ENCODE results near the gene ACSM4.
"Not testable (repeated sequence)": the region's sequence is repeated elsewhere in the genome, so short reads cannot be mapped to it uniquely, and the experiment has no call there.

ACSM4 gene

DNA sequence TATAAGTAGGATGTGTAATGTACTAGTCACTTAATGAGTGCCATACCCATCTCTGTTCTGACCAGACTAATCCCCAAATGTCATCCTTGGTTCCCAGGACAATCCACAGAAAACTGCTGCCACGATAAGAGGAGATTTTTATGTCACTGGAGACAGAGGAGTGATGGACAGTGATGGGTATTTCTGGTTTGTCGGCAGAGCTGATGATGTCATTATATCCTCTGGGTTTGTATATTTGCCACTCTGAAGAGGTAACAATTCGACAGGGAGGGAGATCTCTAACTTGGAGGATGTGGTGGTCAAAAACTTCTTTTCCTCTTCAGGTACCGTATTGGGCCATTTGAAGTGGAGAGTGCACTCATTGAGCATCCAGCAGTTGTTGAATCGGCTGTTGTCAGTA lies 20.3 kb downstream of the ACSM4 start:
- DNase-seq (ENCODE audit: low read depth), result no peak
- TF ChIP-seq, protein P1, sequence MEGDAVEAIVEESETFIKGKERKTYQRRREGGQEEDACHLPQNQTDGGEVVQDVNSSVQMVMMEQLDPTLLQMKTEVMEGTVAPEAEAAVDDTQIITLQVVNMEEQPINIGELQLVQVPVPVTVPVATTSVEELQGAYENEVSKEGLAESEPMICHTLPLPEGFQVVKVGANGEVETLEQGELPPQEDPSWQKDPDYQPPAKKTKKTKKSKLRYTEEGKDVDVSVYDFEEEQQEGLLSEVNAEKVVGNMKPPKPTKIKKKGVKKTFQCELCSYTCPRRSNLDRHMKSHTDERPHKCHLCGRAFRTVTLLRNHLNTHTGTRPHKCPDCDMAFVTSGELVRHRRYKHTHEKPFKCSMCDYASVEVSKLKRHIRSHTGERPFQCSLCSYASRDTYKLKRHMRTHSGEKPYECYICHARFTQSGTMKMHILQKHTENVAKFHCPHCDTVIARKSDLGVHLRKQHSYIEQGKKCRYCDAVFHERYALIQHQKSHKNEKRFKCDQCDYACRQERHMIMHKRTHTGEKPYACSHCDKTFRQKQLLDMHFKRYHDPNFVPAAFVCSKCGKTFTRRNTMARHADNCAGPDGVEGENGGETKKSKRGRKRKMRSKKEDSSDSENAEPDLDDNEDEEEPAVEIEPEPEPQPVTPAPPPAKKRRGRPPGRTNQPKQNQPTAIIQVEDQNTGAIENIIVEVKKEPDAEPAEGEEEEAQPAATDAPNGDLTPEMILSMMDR (IDR thresholded peaks at IDR 0.05; ENCODE audit: low read length, missing control alignments), result no peak
- no peak overlapping the region for H3K4me3 ChIP-seq (replicated peaks; ENCODE audit: low read depth, low read length)

DNA sequence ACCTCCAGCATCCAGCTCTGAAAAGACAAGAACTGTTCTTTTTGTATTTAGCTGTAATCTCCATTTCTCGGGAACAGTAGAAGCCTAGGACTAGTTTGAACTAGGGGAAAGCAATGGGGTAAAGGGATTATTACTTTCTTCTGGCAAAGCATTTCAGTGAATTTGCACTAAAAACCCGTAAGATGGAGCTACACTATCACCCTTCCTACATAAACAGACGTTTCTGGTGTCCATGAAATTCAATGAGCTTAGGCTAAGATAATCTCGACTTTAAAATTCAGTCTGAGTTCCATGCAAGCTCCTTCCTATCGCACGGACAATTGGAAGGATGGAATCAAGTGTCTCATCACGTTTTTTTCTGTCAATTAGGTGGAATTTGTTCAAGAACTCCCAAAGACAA lies 24.0 kb downstream of the ACSM4 start:
- DNase-seq (ENCODE audit: low read depth), result no peak
- no peak overlapping the region for H3K4me3 ChIP-seq (replicated peaks; ENCODE audit: low read depth, low read length)
- TF ChIP-seq, protein P1 (IDR thresholded peaks at IDR 0.05; ENCODE audit: low read length, missing control alignments), result no peak

DNA sequence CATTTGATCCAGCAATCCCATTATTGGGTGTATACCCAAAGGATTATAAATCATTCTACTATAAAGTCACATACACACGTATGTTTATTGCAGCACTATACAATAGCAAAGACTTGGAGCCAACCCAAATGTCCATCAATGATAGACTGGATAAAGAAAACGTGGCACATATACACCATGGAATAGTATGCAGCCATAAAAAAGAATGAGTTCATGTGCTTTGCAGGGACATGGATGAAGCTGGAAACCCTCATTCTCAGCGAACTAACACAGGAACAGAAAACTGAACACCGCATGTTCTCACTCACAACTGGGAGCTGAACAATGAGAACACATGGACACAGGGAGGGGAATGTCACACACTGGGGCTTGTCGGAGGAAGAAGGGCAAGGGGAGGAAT lies 33.9 kb downstream of the ACSM4 start:
- not testable (repeated sequence) for H3K4me3 ChIP-seq (replicated peaks; ENCODE audit: low read depth, low read length); DNase-seq (ENCODE audit: low read depth)

DNA sequence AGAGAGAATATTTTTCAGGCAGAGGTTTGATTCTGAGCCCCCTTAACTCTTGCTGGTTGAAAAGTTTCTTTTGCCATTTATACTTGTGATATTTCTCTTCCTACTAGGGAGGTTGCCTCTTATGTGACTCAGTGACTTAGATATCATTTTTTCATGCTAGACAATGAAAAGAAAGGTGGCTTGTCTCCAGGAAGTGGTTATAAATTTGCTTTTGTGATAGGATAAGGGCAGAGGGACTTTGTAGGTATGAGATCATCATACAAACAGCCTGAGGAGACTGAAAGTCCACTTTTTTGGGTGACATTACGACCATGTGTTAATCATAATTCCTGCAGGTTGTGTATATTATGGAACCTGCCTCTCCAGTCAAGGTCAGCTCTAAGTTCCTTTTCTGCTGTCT lies 35.8 kb downstream of the ACSM4 start:
- TF ChIP-seq, protein P1 (IDR thresholded peaks at IDR 0.05; ENCODE audit: low read length, missing control alignments), result no peak
- H3K4me3 ChIP-seq (replicated peaks; ENCODE audit: low read depth, low read length), result no peak overlapping the region
- DNase-seq (ENCODE audit: low read depth), result no peak

DNA sequence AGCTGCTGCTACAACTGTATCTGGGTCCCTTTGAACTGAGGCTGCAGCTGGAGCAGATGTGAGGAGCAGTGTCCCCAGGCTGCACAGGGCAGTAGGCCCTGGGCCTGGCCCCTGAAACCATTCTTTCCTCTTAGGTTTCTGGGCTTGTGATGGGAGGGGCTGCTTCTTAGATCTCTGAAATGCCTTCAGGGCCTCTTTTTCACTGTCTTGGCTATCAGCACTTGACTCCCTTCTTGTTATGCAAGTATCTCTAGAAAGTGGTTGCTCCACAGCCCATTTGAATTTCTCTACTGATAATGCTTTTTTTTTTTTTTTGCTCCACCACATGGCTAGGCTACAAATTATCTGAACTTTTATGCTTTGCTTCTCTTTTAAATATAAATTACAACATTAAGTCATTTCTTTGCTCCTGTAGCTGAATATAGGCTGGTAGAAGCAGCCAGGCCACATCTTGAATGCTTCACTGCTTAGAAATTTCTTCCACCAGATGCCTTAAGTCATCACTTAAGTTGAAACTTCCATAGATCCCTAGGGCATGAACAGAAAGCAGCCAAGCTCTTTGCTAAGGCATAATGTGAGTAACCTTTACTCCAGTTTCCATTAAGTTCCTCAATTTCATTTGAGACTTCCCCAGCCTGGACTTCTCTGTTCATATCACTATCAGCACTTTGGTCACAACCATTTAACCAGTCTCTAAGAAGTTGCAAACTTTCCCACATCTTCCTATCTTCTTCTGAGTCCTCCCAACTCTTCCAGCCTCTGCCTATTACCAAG lies 41.1 kb downstream of the ACSM4 start:
- TF ChIP-seq, protein P1 (IDR thresholded peaks at IDR 0.05; ENCODE audit: low read length, missing control alignments), result no peak
- H3K4me3 ChIP-seq (replicated peaks; ENCODE audit: low read depth, low read length), result no peak overlapping the region
- no peak for DNase-seq (ENCODE audit: low read depth)

DNA sequence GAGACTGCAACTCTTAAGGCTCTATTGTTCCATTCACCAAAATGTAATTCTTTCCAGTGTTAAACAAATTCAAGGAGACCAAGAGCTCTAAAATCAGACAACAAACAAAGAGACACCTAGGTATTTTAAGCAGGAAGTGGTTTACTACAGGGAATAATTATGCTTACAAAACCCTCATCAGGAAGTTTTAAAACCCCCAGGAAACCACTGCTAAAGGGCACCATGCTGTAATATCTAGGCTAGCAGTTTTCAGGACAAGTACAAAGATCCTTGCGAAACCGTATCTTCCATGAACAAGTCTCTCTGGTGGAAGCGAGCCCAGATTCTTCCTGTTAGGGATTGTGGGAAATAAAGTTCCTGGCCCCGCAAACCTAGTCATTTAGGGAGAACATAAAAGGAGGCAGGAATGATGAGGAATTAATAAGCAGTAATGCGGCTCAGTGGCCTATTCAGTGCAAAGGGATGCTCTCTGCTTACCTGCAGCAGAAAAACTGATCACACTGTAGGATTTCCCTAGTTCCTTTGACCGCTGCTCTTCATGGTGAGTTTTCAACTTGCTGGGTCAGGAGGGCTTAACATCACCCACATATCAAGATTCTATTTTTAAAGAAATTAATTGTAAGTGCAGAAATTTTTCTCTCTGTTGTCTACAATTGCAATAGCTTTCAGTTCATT lies 42.8 kb downstream of the ACSM4 start:
- no peak overlapping the region for H3K4me3 ChIP-seq (replicated peaks; ENCODE audit: low read depth, low read length)
- no peak for DNase-seq (ENCODE audit: low read depth)
- TF ChIP-seq, protein P1 (IDR thresholded peaks at IDR 0.05; ENCODE audit: low read length, missing control alignments), result no peak

DNA sequence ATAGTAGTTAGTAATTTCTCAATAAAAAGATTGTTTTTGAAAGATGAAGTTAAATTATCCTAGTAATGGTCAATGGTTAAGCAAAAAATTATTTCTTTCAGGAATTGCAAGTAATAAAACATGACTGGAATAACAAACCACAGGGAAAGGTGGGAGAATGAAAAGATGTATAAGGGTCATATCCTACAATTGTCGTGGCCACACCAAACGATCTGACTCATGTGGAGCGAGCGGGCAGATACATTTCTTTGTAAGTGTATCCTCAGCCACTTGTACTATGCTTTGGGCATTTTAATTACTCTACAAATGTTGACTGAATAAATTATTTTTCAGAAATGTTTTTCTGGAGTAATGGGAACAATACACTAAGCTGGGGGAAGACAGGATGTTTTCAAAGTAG lies 45.5 kb downstream of the ACSM4 start:
- H3K4me3 ChIP-seq (replicated peaks; ENCODE audit: low read depth, low read length), result no peak overlapping the region
- no peak for DNase-seq (ENCODE audit: low read depth)

More for the DNA sequence above, 45.5 kb downstream of the ACSM4 start:
- TF ChIP-seq, protein P1 (IDR thresholded peaks at IDR 0.05; ENCODE audit: low read length, missing control alignments), result no peak

Data from fibroblast of pulmonary artery (primary cell).